Activated naive CD8-positive, alpha-beta T cell treated with anti-CD3 and anti-CD28 coated beads, Interleukin-2, amount 10 ng/mL, durations not matched to agents 7 days and 5 days (primary cell): ENCODE data around the gene SHISA9. TPM values are rescaled to one million over a fixed set of nuclear protein-coding genes. Genes with fewer than 3 reads are reported as not detected.

Source experiments
- ATAC-seq: fragments of 150-1000 bp; cut with Tn5 transposase; one replicate; pipeline ENCODE4 v1.10.0; 2021; ENCODE audit warnings: low read depth, moderate library complexity
- POLR2A ChIA-PET: fragments of 350-600 bp; sonication (Branson Sonifier 250); formaldehyde crosslinking; loops from one replicate; lab custom pipeline; 2021; ENCODE audit warnings: antibody characterized with exemption; lab: Charles Lee
- DNase-seq: peaks from one replicate; pipeline ENCODE4 v3.0.0; 2021
- H3K27ac Mint-ChIP-seq: one replicate; pipeline ENCODE4 v1.8.0; 2022; ENCODE audit warnings: mild to moderate bottlenecking, mixed read lengths
- H3K27me3 Mint-ChIP-seq: one replicate; pipeline ENCODE4 v1.8.0; 2022; ENCODE audit warnings: mild to moderate bottlenecking, moderate library complexity, mixed read lengths
- H3K36me3 Mint-ChIP-seq: one replicate; pipeline ENCODE4 v1.8.0; 2021; ENCODE audit warnings: mild to moderate bottlenecking, mixed read lengths
- H3K4me1 Mint-ChIP-seq: one replicate; pipeline ENCODE4 v1.8.0; 2021; ENCODE audit warnings: mixed read lengths
- H3K4me3 Mint-ChIP-seq: one replicate; pipeline ENCODE4 v1.8.0; 2022; ENCODE audit warnings: mild to moderate bottlenecking, moderate library complexity, mixed read lengths
- H3K9me3 Mint-ChIP-seq: one replicate; pipeline ENCODE4 v1.8.0; 2021; ENCODE audit warnings: mixed read lengths
- total RNA-seq, 2 experiments: library from RNA; stranded (reverse); gene quantifications; one replicate each; pipeline ENCODE4 v1.2.3, GENCODE V29; 2021

Gene SHISA9
- total RNA-seq, 2 experiments from 2014 or later: not detected

DNA sequence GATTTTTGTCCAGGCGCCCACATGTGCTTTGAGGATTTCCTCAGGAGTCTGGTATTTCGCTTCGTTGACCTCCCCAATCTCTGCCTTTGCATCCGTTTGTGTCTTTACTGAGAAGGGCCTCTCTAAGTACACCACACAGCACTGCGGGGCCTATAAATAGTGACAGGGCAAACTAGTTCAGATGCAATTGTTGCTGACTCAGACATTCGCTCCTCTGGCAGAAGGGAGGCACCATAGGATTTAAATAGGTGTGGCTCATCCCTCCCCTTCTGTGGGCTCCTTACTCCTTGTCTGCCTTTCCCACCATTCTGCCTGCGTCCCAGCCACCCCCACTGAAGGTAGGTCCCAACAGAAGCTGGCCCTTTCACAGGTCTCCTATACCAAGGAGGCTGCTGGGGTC, 192.3 kb downstream of the SHISA9 start:
- H3K27me3 Mint-ChIP-seq: no peaks in the 10 kb centered on the region
- no peak overlapping the region for H3K4me3 Mint-ChIP-seq
- DNase-seq: no peak
- no peaks in the 10 kb centered on the region for H3K36me3 Mint-ChIP-seq
- H3K27ac Mint-ChIP-seq: no peak overlapping the region
- H3K4me1 Mint-ChIP-seq: no peaks in the 10 kb centered on the region
- no peak for ATAC-seq
- peaks cover 10% of the 10 kb centered on the region for H3K9me3 Mint-ChIP-seq
- POLR2A ChIA-PET: no interaction called here

- no peaks in the 10 kb centered on the region for H3K4me1 Mint-ChIP-seq
- no peak for DNase-seq
- POLR2A ChIA-PET: no interaction called here
- no peak for ATAC-seq
- H3K27ac Mint-ChIP-seq: no peak overlapping the region
- H3K36me3 Mint-ChIP-seq: no peaks in the 10 kb centered on the region
- H3K27me3 Mint-ChIP-seq: no peaks in the 10 kb centered on the region
- H3K4me3 Mint-ChIP-seq: no peak overlapping the region
- H3K9me3 Mint-ChIP-seq: peaks cover 8% of the 10 kb centered on the region
Measured at GRCh38 chr16:13095061-13095460, 193.7 kb downstream of the SHISA9 start.

GRCh38 chr16:13098536-13098935, 197.1 kb downstream of the SHISA9 start:
- POLR2A ChIA-PET: no interaction called here
- Mint-ChIP-seq H3K9me3 (no peaks in the 10 kb centered on the region), H3K27me3 (no peaks in the 10 kb centered on the region), H3K4me1 (no peaks in the 10 kb centered on the region), H3K4me3 (no peak overlapping the region), H3K36me3 (no peaks in the 10 kb centered on the region), H3K27ac (no peak overlapping the region)
- DNase-seq (no peak), ATAC-seq (no peak)

GRCh38 chr16:13099822-13100221, 198.4 kb downstream of the SHISA9 start:
- H3K9me3 Mint-ChIP-seq: no peaks in the 10 kb centered on the region
- no peak for DNase-seq
- ATAC-seq: no peak

DNA sequence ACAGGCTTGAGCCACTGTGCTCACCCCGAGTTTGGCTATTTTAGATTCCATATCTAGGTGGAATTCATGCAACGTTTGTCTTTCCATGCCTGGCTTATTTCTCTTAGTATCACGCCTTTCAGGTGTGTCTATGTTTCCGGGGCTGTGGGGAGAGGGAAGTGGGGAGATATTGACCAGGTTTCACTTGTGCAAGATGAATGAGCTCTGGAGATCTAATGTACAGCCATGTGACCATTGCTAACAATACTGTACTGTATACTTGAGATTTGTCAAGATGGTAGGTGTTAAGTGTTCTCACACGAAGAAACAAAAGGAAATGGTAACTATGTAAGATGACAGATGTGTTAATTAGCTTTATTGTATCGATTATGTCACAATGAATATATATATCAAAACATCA, 199.6 kb downstream of the SHISA9 start:
- DNase-seq (no peak), ATAC-seq (no peak)
- H3K27ac Mint-ChIP-seq: no peak overlapping the region
- no peaks in the 10 kb centered on the region for H3K36me3 Mint-ChIP-seq
- H3K27me3 Mint-ChIP-seq: no peaks in the 10 kb centered on the region
- no peak overlapping the region for H3K4me3 Mint-ChIP-seq
- H3K4me1 Mint-ChIP-seq: no peaks in the 10 kb centered on the region
- POLR2A ChIA-PET: no interaction called here
- H3K9me3 Mint-ChIP-seq: no peaks in the 10 kb centered on the region

More at GRCh38 chr16:13099822-13100221, 198.4 kb downstream of the SHISA9 start:
- Mint-ChIP-seq H3K27me3 (no peaks in the 10 kb centered on the region), H3K27ac (no peak overlapping the region), H3K4me3 (no peak overlapping the region), H3K36me3 (no peaks in the 10 kb centered on the region), H3K4me1 (no peaks in the 10 kb centered on the region)
- POLR2A ChIA-PET: no interaction called here

DNA sequence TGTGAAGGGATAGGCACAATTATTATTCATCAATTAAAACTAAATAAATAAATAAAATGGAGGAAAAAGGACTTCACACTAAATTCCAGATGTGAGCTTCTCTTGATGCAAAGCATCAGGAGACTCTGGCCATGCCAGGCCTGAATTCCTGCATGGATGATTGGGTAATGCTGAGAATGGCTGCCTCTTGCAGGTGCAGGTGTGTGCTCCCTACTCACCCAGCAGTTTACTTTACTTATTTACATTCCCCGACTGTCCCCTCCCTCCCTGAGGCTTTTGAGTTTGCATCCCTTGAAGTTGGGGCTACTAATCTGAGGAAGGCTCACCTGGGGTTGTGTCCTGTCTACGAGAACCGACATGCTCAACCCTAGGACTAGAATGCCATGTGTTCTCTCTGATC, 200.4 kb downstream of the SHISA9 start:
- no peaks in the 10 kb centered on the region for H3K36me3 Mint-ChIP-seq

GRCh38 chr16:13102401-13102800, 201.0 kb downstream of the SHISA9 start:
- Mint-ChIP-seq H3K27ac (no peak overlapping the region), H3K36me3 (no peaks in the 10 kb centered on the region), H3K4me3 (no peak overlapping the region), H3K27me3 (no peaks in the 10 kb centered on the region), H3K4me1 (no peaks in the 10 kb centered on the region), H3K9me3 (no peaks in the 10 kb centered on the region)
- DNase-seq (no peak), ATAC-seq (no peak)
- POLR2A ChIA-PET: no interaction called here

More for the DNA sequence above, 200.4 kb downstream of the SHISA9 start:
- Mint-ChIP-seq H3K27me3 (no peaks in the 10 kb centered on the region), H3K4me1 (no peaks in the 10 kb centered on the region), H3K4me3 (no peak overlapping the region), H3K27ac (no peak overlapping the region), H3K9me3 (no peaks in the 10 kb centered on the region)
- POLR2A ChIA-PET: no interaction called here
- no peak for DNase-seq
- no peak for ATAC-seq

- ATAC-seq: no peak
- H3K4me3 Mint-ChIP-seq: no peak overlapping the region
- H3K4me1 Mint-ChIP-seq: no peaks in the 10 kb centered on the region
- H3K36me3 Mint-ChIP-seq: no peaks in the 10 kb centered on the region
- POLR2A ChIA-PET: no interaction called here
- H3K27ac Mint-ChIP-seq: no peak overlapping the region
- no peaks in the 10 kb centered on the region for H3K27me3 Mint-ChIP-seq
- no peak for DNase-seq
- no peaks in the 10 kb centered on the region for H3K9me3 Mint-ChIP-seq
Measured at GRCh38 chr16:13103831-13104530, 202.6 kb downstream of the SHISA9 start.

DNA sequence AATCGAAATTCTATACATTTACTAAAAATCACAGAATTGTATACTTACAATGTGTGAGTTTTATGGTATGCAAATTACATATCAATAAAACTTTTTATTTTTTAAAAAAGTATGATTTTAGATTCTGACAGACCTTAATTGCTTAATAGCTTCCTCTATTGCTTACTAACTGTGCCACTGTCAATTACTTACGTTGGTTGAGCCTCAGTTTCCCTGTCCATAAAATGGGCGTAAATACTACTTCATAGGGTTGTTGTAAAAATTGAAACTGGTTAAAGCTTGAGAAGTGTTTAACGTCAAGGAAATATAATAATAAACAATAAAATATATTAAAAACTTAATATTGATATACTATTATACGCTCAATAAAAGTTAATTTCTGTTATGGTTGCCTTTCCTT, 203.4 kb downstream of the SHISA9 start:
- no peaks in the 10 kb centered on the region for H3K27me3 Mint-ChIP-seq
- no peaks in the 10 kb centered on the region for H3K36me3 Mint-ChIP-seq
- no peak overlapping the region for H3K27ac Mint-ChIP-seq
- DNase-seq: no peak
- H3K9me3 Mint-ChIP-seq: no peaks in the 10 kb centered on the region
- no peak overlapping the region for H3K4me3 Mint-ChIP-seq
- ATAC-seq: no peak
- POLR2A ChIA-PET: no interaction called here
- no peaks in the 10 kb centered on the region for H3K4me1 Mint-ChIP-seq

GRCh38 chr16:13105427-13105826, 204.0 kb downstream of the SHISA9 start:
- DNase-seq (no peak), ATAC-seq (no peak)
- Mint-ChIP-seq H3K4me1 (no peaks in the 10 kb centered on the region), H3K4me3 (no peak overlapping the region), H3K9me3 (no peaks in the 10 kb centered on the region), H3K36me3 (no peaks in the 10 kb centered on the region), H3K27ac (no peak overlapping the region), H3K27me3 (no peaks in the 10 kb centered on the region)
- POLR2A ChIA-PET: no interaction called here

DNA sequence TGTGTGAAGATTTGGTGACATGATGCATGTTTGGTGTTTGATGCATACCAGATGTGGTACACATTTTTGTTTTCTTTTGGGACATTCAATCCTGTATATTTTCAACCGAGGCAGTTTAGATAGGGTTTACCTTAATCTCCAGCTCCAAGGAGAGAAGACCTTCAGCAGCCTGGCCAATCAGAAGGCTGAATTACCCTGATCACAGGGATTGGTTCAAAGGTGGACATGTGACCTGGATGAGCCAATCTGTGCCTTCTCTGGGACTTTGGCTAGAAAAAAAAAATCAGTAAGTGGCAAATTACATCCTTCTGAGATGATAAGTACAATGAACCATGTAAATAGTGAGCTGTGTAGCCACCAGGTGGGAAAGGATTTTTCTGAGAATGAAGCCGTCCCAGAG, 205.1 kb downstream of the SHISA9 start:
- Mint-ChIP-seq H3K36me3 (no peaks in the 10 kb centered on the region), H3K4me3 (no peak overlapping the region)

DNA sequence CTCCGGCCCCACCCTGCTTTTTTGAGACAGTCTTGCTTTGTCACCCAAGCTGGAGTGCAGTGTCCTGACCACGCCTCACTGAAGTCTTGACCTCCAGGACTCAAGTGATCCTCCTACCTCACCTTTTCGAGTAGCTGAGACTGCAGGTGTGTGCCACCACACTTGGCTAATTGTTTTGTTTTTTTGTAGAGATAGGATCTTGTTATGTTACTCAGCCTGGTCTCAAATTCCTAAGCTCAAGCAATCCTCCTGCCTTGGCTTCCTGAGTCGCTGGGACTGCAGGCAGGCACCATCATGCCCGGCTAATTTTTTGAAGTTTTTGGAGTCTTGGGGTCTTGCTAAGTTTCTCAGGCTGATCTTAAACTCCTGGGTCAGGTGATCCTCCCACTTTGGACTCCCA, 206.7 kb downstream of the SHISA9 start:
- no peak overlapping the region for H3K27ac Mint-ChIP-seq
- ATAC-seq (no peak), DNase-seq (no peak)
- no peaks in the 10 kb centered on the region for H3K4me1 Mint-ChIP-seq
- H3K9me3 Mint-ChIP-seq: no peaks in the 10 kb centered on the region
- no peaks in the 10 kb centered on the region for H3K36me3 Mint-ChIP-seq
- POLR2A ChIA-PET: no interaction called here
- H3K27me3 Mint-ChIP-seq: no peaks in the 10 kb centered on the region
- H3K4me3 Mint-ChIP-seq: no peak overlapping the region

More for the DNA sequence above, 205.1 kb downstream of the SHISA9 start:
- no peaks in the 10 kb centered on the region for H3K4me1 Mint-ChIP-seq
- POLR2A ChIA-PET: no interaction called here
- DNase-seq: no peak
- H3K27ac Mint-ChIP-seq: no peak overlapping the region
- H3K27me3 Mint-ChIP-seq: no peaks in the 10 kb centered on the region
- H3K9me3 Mint-ChIP-seq: no peaks in the 10 kb centered on the region
- no peak for ATAC-seq

GRCh38 chr16:13109171-13109570, 207.8 kb downstream of the SHISA9 start:
- Mint-ChIP-seq H3K27me3 (no peaks in the 10 kb centered on the region), H3K36me3 (no peaks in the 10 kb centered on the region), H3K27ac (no peak overlapping the region), H3K4me1 (no peaks in the 10 kb centered on the region), H3K4me3 (no peak overlapping the region), H3K9me3 (no peaks in the 10 kb centered on the region)
- no peak for DNase-seq
- ATAC-seq: no peak
- POLR2A ChIA-PET: no interaction called here

DNA sequence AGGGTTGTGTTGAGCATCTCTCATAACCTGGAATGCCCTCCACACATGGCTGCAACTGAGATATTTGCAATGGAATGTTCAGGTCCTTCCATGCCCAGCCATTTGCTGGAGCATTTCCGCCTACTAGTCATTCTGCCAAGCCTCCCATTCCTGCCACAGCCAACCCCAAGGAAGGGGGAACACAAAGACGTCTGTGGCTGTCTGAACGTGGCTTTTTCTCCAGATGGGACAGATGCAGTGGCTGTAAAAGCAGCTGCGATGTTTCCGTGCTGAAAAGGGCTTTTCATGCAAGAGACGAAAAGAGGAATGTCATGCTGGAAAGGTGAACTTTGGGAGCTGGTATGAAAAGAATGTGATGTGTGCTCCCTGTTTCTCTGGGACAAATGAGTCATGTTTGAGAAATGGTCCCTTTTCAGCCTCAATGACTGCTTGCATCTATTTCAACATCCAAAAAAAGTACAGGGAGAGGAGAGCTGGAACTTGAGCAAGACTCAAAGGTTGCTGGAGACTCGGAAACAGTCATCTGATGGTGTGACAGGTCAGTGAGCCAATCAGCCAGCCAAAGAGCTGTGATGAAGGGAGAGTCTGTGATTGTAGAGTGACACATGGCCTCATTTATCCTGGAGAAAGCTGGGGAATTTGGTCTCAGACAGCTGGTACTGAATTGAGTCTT, 208.9 kb downstream of the SHISA9 start:
- no peaks in the 10 kb centered on the region for H3K9me3 Mint-ChIP-seq
- no peaks in the 10 kb centered on the region for H3K4me1 Mint-ChIP-seq
- no peak overlapping the region for H3K27ac Mint-ChIP-seq
- no peak overlapping the region for H3K4me3 Mint-ChIP-seq
- DNase-seq: no peak
- POLR2A ChIA-PET: no interaction called here
- no peak for ATAC-seq
- no peaks in the 10 kb centered on the region for H3K27me3 Mint-ChIP-seq
- no peaks in the 10 kb centered on the region for H3K36me3 Mint-ChIP-seq
